8988T (cell line): ENCODE measurements around the gene ATP6V1B1.

Experiments
- DNase-seq: peaks from one replicate; pipeline ENCODE4 v3.0.0; 2011

The ATP6V1B1 gene

GRCh38 chr2:70902067-70902442 is 33.6 kb upstream of the ATP6V1B1 start:
- DNase-seq, result no peak

- no peak for DNase-seq
Measured at GRCh38 chr2:70902579-70902978, 33.1 kb upstream of the ATP6V1B1 start.

- DNase-seq, result no peak
Measured at GRCh38 chr2:70903171-70903570, 32.5 kb upstream of the ATP6V1B1 start.

- no peak for DNase-seq
Measured at GRCh38 chr2:70903641-70904340, 31.9 kb upstream of the ATP6V1B1 start.

GRCh38 chr2:70904371-70905216 is 31.1 kb upstream of the ATP6V1B1 start:
- DNase-seq, result no peak

GRCh38 chr2:70905443-70906421 is 30.0 kb upstream of the ATP6V1B1 start:
- no peak for DNase-seq

- DNase-seq, result no peak
Measured at GRCh38 chr2:70906439-70907005, 29.2 kb upstream of the ATP6V1B1 start.

- DNase-seq, result no peak
Measured at GRCh38 chr2:70907130-70908057, 28.3 kb upstream of the ATP6V1B1 start.

- no peak for DNase-seq
Measured at GRCh38 chr2:70916291-70916690, 19.4 kb upstream of the ATP6V1B1 start.

- DNase-seq, result no peak
Measured at GRCh38 chr2:70918016-70918415, 17.7 kb upstream of the ATP6V1B1 start.

GRCh38 chr2:70919672-70920366 is 15.9 kb upstream of the ATP6V1B1 start:
- peak; percentile 65 for DNase-seq

- DNase-seq, result no peak
Measured at GRCh38 chr2:70920367-70920715, 15.4 kb upstream of the ATP6V1B1 start.

GRCh38 chr2:70921031-70921430 is 14.7 kb upstream of the ATP6V1B1 start:
- DNase-seq, result no peak

- DNase-seq, result no peak
Measured at GRCh38 chr2:70921839-70922234, 13.9 kb upstream of the ATP6V1B1 start.

- DNase-seq, result no peak
Measured at GRCh38 chr2:70922235-70923234, 13.2 kb upstream of the ATP6V1B1 start.

GRCh38 chr2:70923378-70924015 is 12.2 kb upstream of the ATP6V1B1 start:
- peak; percentile 51 for DNase-seq

- no peak for DNase-seq
Measured at GRCh38 chr2:70926042-70926441, 9.7 kb upstream of the ATP6V1B1 start.

- no peak for DNase-seq
Measured at GRCh38 chr2:70927138-70927537, 8.6 kb upstream of the ATP6V1B1 start.

- no peak for DNase-seq
Measured at GRCh38 chr2:70927641-70928040, 8.1 kb upstream of the ATP6V1B1 start.
